GM18861 (cell line): ENCODE results near the gene BRAP.
A peak's percentile ranks its signal among the peaks of the same experiment; 100 is the strongest.
"Not testable (repeated sequence)": the region's sequence is repeated elsewhere in the genome, so short reads cannot be mapped to it uniquely, and the experiment has no call there.

Source experiments
- ATAC-seq: cut with Tn5 transposase; IDR thresholded peaks from one replicate; pipeline ENCODE4 v1.9.1; 2021; ENCODE audit not compliant: unreplicated experiment

The BRAP gene, protein sequence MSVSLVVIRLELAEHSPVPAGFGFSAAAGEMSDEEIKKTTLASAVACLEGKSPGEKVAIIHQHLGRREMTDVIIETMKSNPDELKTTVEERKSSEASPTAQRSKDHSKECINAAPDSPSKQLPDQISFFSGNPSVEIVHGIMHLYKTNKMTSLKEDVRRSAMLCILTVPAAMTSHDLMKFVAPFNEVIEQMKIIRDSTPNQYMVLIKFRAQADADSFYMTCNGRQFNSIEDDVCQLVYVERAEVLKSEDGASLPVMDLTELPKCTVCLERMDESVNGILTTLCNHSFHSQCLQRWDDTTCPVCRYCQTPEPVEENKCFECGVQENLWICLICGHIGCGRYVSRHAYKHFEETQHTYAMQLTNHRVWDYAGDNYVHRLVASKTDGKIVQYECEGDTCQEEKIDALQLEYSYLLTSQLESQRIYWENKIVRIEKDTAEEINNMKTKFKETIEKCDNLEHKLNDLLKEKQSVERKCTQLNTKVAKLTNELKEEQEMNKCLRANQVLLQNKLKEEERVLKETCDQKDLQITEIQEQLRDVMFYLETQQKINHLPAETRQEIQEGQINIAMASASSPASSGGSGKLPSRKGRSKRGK

GRCh38 chr12:111685811-111686573 is at the start of gene BRAP, which contains the start of gene ACAD10:
Gene BRAP (minus strand): TSS chr12:111685956. CDS start chr12:111685792, 164 bp downstream.
Gene ACAD10 (plus strand): TSS chr12:111686053. CDS start chr12:111692710, 6,657 bp downstream.
- peak; percentile 69 for ATAC-seq

GRCh38 chr12:111733340-111733915 is 47.7 kb upstream of the BRAP start:
- no peak for ATAC-seq

DNA sequence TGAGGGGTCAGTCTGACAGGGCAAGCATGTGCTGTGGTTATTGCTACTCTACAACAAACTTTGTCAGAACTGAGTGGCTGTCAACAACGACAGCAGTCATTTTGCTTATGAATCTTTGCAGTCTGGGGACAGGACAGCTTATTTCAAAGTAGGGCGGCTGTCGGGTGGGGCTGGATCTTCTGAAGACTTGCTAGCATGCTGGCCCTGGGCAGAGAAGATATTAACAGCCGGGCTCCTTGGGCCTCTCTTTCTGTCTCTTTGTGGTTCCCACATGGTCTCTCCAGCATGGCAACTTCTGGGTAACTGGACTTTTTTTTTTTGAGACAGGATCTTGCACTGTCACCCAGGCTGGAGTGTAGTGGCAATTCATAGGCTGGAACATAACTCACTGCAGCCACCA is 47.0 kb upstream of the BRAP start:
- no peak for ATAC-seq

GRCh38 chr12:111730420-111730819 is 44.7 kb upstream of the BRAP start:
- ATAC-seq, result no peak

GRCh38 chr12:111728795-111729194 is 43.0 kb upstream of the BRAP start:
- no peak for ATAC-seq

DNA sequence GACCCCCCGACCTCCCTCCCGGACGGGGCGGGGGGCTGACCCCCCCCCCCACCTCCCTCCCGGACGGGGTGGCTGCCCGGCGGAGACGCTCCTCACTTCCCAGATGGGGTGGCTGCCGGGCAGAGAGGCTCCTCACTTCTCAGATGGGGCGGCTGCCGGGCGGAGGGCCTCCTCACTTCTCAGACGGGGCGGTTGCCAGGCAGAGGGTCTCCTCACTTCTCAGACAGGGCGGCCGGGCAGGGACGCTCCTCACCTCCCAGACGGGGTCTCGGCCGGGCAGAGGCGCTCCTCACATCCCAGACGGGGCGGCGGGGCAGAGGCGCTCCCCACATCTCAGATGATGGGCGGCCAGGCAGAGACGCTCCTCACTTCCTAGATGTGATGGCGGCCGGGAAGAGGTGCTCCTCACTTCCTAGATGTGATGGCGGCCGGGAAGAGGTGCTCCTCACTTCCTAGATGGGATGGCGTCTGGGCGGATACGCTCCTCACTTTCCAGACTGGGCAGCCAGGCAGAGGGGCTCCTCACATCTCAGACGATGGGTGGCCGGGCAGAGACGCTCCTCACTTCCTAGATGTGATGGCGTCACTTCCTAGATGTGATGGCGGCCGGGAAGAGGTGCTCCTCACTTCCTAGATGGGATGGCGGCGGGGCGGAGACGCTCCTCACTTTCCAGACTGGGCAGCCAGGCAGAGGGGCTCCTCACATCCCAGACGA is 38.0 kb upstream of the BRAP start:
- ATAC-seq, result not testable (repeated sequence)

DNA sequence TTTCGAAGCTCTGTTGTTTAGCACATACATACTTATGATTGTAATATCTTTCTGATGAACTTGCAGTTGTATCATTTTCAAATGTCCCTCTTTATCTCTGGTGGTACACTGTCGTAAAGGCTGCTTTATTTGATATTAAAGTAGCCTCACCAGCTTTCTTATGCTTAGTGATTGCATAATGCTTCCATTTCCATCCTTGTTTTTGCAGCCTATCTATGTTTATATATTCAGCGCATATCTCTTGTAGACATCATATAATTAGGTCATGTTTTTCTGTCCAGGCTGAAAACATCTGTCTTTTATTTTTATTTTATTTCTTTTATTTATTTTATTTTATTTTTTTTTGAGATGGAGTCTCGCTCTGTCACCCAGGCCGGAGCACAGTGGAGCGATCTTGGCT is 34.7 kb upstream of the BRAP start:
- no peak for ATAC-seq

DNA sequence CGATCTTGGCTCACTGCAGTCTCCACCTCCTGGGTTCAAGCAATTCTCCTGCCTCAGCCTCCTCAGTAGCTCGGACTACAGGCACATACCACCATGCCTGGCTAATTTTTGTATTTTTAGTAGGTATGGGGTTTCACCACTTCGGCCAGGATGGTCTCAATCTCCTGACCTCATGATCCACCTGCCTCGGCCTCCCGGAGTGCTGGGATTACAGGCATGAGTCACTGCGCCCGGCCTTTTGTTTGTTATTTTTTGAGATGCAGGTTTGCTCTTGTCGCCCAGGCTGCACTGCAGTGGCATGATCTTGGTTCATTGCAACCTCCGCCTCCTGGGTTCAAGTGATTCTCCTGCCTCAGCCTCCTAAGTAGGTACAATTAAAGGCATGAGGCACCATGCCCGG is 33.6 kb upstream of the BRAP start:
- not testable (repeated sequence) for ATAC-seq

GRCh38 chr12:111715279-111715678 is 29.5 kb upstream of the BRAP start:
- ATAC-seq, result no peak

- ATAC-seq, result no peak
Observed at GRCh38 chr12:111706145-111706544, 20.4 kb upstream of the BRAP start.

- ATAC-seq, result no peak
Observed at GRCh38 chr12:111705672-111706071, 19.9 kb upstream of the BRAP start.

DNA sequence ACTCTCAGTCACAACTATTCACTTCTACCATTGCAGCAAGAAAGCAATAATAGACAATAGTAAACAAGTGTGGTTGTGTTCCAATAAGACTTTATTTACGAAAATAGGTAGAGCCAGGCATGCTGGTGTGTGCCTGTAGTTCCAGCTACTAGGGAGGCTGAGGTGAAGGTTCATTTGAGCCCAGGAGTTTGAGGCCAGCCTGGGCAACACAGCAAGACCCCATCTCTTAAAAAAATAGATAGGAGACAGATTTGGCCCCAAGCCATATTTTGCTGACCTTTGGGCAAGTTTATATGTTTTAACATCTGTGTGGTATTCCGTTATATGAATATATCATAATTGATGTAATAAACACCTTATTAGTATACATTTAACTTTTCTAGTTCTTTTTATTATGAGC is 14.2 kb upstream of the BRAP start:
- ATAC-seq, result no peak

DNA sequence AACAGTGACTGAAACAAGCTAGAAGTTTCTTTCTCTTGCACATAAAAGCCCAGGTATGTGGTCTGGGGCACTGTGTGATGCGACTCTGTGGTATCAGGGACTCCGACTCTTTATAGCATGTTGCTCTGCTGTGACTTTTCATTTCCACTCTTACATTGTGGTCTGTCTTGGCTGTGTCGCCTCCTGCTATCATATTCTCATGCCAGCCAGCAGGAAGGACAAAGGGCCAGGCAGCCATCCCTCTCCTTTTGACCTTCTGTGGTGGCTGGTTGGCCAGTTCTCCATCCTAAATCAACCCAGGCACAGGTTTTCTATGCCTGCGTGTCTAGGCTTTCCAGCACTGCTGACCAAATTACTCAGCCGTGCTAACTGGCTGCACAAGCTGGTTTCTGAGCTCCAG is 8.1 kb upstream of the BRAP start:
- no peak for ATAC-seq

GRCh38 chr12:111692575-111693210 is 6.9 kb upstream of the BRAP start:
- no peak for ATAC-seq

- ATAC-seq, result no peak
Observed at GRCh38 chr12:111691262-111691661, 5.5 kb upstream of the BRAP start.

DNA sequence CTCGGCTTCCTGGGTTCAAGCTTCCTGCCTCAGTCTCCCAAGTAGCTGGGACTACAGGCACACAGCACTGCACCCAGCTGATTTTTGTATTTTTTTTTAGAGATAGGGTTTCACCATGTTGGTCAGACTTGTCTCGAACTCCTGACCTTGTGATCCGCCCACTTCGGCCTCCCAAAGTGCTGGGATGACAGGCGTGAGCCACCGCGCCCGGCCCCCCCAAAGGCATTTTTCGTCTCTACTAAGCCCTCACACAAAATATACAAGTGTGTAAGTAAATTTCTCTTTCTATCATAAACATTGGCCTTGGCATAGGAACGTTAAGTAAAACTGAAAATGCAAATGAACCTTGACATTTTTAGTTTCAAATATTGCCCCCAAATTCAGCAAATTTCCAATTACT is 2.2 kb upstream of the BRAP start:
- ATAC-seq, result no peak

DNA sequence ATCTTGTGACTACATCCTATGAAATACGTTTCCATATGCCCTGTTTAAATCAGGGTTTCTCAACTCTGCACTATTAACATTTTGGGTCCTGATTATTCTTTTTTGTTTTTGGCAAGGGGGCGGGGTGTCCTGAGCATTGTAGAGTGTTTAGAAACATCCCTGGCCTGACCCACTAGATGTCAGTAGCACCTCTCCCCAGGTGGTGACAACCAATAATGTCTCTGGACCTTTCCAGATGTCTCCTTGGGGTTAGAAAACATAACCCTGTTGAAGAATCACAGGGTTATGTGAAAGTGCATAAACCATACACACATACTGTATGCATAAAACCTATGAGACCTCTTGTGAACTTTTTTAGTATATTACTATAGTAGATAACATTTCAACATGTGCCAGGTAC is 1.5 kb upstream of the BRAP start:
- ATAC-seq, result no peak

- no peak for ATAC-seq
Observed at GRCh38 chr12:111686574-111687105, 884 bp upstream of the BRAP start.

DNA sequence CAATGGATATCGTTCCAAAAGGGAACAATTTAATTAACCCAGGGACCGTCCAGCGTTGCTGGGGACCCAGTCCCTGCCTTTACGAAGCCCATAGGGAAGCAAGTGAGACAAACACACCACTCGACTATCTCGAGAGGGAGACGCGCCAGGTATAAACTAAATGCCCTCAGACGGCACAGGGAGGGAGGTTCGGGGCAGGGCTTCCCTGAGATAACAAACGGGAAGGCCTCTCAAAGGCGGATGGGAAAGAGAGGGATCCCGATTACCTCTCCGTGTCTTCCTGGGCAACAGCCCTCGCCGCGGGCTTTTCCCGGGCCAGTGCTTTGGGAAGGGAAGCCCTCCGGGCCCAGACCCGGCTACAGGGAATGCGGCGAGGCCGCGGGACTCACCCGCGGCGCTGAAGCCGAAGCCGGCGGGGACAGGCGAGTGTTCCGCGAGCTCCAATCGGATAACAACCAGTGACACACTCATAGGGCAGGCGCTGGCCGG is 390 bp downstream of the BRAP start:
- ATAC-seq, result no peak
